PC-9 (cell line): Measurements from ENCODE around the gene ERC2. TPM values are rescaled to one million over a fixed set of nuclear protein-coding genes. Genes with fewer than 3 reads are reported as not detected.

Experiments
- BruUV-seq: library from RNA; stranded (reverse); fragments of 400-500 nt; replicated peaks from 2 replicates; lab custom pipeline; 2021; lab: Mats Ljungman, UMichigan
- CTCF ChIA-PET: fragments of 300-600 bp; sonication (Branson Sonifier 250); formaldehyde crosslinking; loops from one replicate; lab custom pipeline; 2022; ENCODE audit warnings: antibody characterized with exemption; lab: Charles Lee
- POLR2A ChIA-PET: fragments of 300-600 bp; sonication (Branson Sonifier 250); formaldehyde crosslinking; loops from one replicate; lab custom pipeline; 2022; ENCODE audit warnings: antibody characterized with exemption; ENCODE audit not compliant: unreplicated experiment; lab: Charles Lee
- DNase-seq, 2 experiments: peaks; one replicate each; pipeline versions ENCODE4 v3.0.0 to v3.0.0-alpha.2; 2015 to 2022; ENCODE audit warnings: mixed read lengths in 1 of 2
- H2AFZ ChIP-seq: fragments of 200-600 bp; sonication (generic); 2 replicates; pipeline ENCODE4 v1.8.1; 2017; ENCODE audit warnings: antibody characterized with exemption
- H3F3A ChIP-seq: fragments of 200-600 bp; sonication (generic); 2 replicates; pipeline ENCODE4 v1.8.1; 2017; ENCODE audit warnings: antibody characterized with exemption, mild to moderate bottlenecking, low read depth; ENCODE audit not compliant: insufficient read depth
- H3K27ac ChIP-seq: fragments of 200-600 bp; sonication (generic); 2 replicates; pipeline ENCODE4 v1.6.1; 2016; ENCODE audit warnings: mixed run types
- H3K27me3 ChIP-seq: fragments of 200-600 bp; sonication (generic); 2 replicates; pipeline ENCODE4 v1.6.1; 2016; ENCODE audit warnings: low read depth, mixed run types; ENCODE audit not compliant: insufficient read depth
- H3K36me3 ChIP-seq: fragments of 200-600 bp; sonication (generic); 2 replicates; pipeline ENCODE4 v1.6.1; 2016; ENCODE audit warnings: low read depth, mixed run types
- H3K4me1 ChIP-seq: fragments of 200-600 bp; sonication (generic); replicated peaks from 2 replicates; pipeline ENCODE4 v1.6.1; 2016; ENCODE audit warnings: mixed run types; ENCODE audit not compliant: insufficient read depth
- H3K4me2 ChIP-seq: fragments of 200-600 bp; sonication (generic); 2 replicates; pipeline ENCODE4 v1.6.1; 2017; ENCODE audit warnings: mixed run types
- H3K4me3 ChIP-seq: fragments of 200-600 bp; sonication (generic); 2 replicates; pipeline ENCODE4 v1.6.1; 2016; ENCODE audit warnings: mixed run types
- H3K79me2 ChIP-seq: fragments of 200-600 bp; sonication (generic); 2 replicates; pipeline ENCODE4 v1.6.1; 2017; ENCODE audit warnings: low read depth, mixed run types
- H3K9me2 ChIP-seq: fragments of 200-600 bp; sonication (generic); 2 replicates; pipeline ENCODE4 v1.8.1; 2017; ENCODE audit warnings: mild to moderate bottlenecking; ENCODE audit not compliant: insufficient read depth
- H3K9me3 ChIP-seq: fragments of 200-600 bp; sonication (generic); 2 replicates; pipeline ENCODE4 v1.8.1; 2016; ENCODE audit warnings: low read depth; ENCODE audit not compliant: insufficient read depth
- H4K20me1 ChIP-seq: fragments of 200-600 bp; sonication (generic); 2 replicates; pipeline ENCODE4 v1.8.1; 2017; ENCODE audit not compliant: insufficient read depth
- CTCF ChIP-seq: fragments of 200-600 bp; sonication (generic); conservative IDR thresholded peaks from 2 replicates; pipeline ENCODE4 v1.6.1; 2017; ENCODE audit warnings: mixed run types, antibody characterized with exemption, mild to moderate bottlenecking, moderate library complexity
- EZH2 ChIP-seq: fragments of 200-600 bp; sonication (generic); IDR thresholded peaks from 2 replicates; pipeline ENCODE4 v1.8.0; 2017; ENCODE audit warnings: antibody characterized with exemption, low read depth
- intact Hi-C: fragments of 100-400 bp; cut with micrococcal nuclease; formaldehyde crosslinking; loops from one replicate; pipeline ENCODE4 v1.10.0; 2022; ENCODE audit not compliant: unreplicated experiment
- total RNA-seq: library from RNA; stranded (reverse); gene quantifications from 2 replicates; pipeline ENCODE4 v1.2.3, GENCODE V29; 2021

The ERC2 gene
- total RNA-seq, 1 experiment from 2014 or later = 1.4 TPM

GRCh38 chr3:55959471-55960080, 508.7 kb downstream of the ERC2 start:
- ChIA-PET POLR2A (no interaction called here), CTCF (no interaction called here)
- H2AFZ ChIP-seq = no peak overlapping the region
- no peaks in the 10 kb centered on the region for H3K9me3 ChIP-seq
- H3K9me2 ChIP-seq = no peaks in the 10 kb centered on the region
- TF ChIP-seq CTCF = no peak
- TF ChIP-seq EZH2 = no peak
- no peak overlapping the region for H3K4me3 ChIP-seq
- no peak overlapping the region for H3K4me2 ChIP-seq
- H3K27me3 ChIP-seq = no peaks in the 10 kb centered on the region
- H4K20me1 ChIP-seq = no peaks in the 10 kb centered on the region
- no peaks in the 10 kb centered on the region for H3F3A ChIP-seq
- H3K27ac ChIP-seq = no peak overlapping the region
- no peaks in the 10 kb centered on the region for H3K36me3 ChIP-seq
- intact Hi-C loops = no loop called here
- no peaks in the 10 kb centered on the region for H3K4me1 ChIP-seq
- DNase-seq = no peak
- no TSS peak for BruUV-seq
- no peaks in the 10 kb centered on the region for H3K79me2 ChIP-seq

GRCh38 chr3:55958605-55959004, 509.7 kb downstream of the ERC2 start:
- H4K20me1 ChIP-seq = no peaks in the 10 kb centered on the region
- H3K4me1 ChIP-seq = no peaks in the 10 kb centered on the region
- no TSS peak for BruUV-seq
- DNase-seq = no peak
- no peak overlapping the region for H3K4me3 ChIP-seq
- no peaks in the 10 kb centered on the region for H3K9me2 ChIP-seq
- H3F3A ChIP-seq = no peaks in the 10 kb centered on the region
- no peaks in the 10 kb centered on the region for H3K79me2 ChIP-seq
- no peaks in the 10 kb centered on the region for H3K36me3 ChIP-seq
- no peaks in the 10 kb centered on the region for H3K27me3 ChIP-seq
- no peak overlapping the region for H2AFZ ChIP-seq
- POLR2A ChIA-PET = no interaction called here
- no peaks in the 10 kb centered on the region for H3K9me3 ChIP-seq
- CTCF ChIA-PET = no interaction called here
- TF ChIP-seq EZH2 = no peak
- no peak for TF ChIP-seq CTCF
- intact Hi-C loops = no loop called here
- no peak overlapping the region for H3K27ac ChIP-seq
- no peak overlapping the region for H3K4me2 ChIP-seq

GRCh38 chr3:55955891-55956477, 512.3 kb downstream of the ERC2 start:
- intact Hi-C loops = no loop called here
- ChIA-PET POLR2A (no interaction called here), CTCF (no interaction called here)
- DNase-seq = no peak
- Histone ChIP-seq H4K20me1 (no peaks in the 10 kb centered on the region), H2AFZ (no peak overlapping the region), H3F3A (no peaks in the 10 kb centered on the region), H3K9me3 (no peaks in the 10 kb centered on the region), H3K27me3 (no peaks in the 10 kb centered on the region), H3K36me3 (no peaks in the 10 kb centered on the region), H3K9me2 (no peaks in the 10 kb centered on the region), H3K4me2 (no peak overlapping the region), H3K4me1 (no peaks in the 10 kb centered on the region), H3K79me2 (no peaks in the 10 kb centered on the region), H3K27ac (no peak overlapping the region), H3K4me3 (no peak overlapping the region)
- no peak for TF ChIP-seq CTCF
- BruUV-seq = no TSS peak
